ENCODE results near the gene MARK3. TPM values are rescaled to one million over a fixed set of nuclear protein-coding genes. Genes with fewer than 3 reads are reported as not detected.

MARK3 gene
- total and polyA plus RNA-seq, 2 of the 13 experiments (the other 11 are each of a cell fraction or from before 2014, with no cell fraction given): 47.7 to 56.6 TPM

GRCh38 chr14:103517721-103518421, 132.7 kb downstream of the MARK3 start (continued):
- TF ChIP-seq SNAPC2 (CRISPR knock-in tag; IDR thresholded peaks at IDR 0.05): no peak
- TF ChIP-seq ZNF501 (CRISPR knock-in tag; IDR thresholded peaks at IDR 0.05): 0 out of 2 replicates have a peak, but pooled peaks have one; percentile 11
- TF ChIP-seq PITX1 (CRISPR knock-in tag; IDR thresholded peaks at IDR 0.05): peak; percentile 5; the same call in 1 of the 2 replicates
- TF ChIP-seq RFXAP (CRISPR knock-in tag; IDR thresholded peaks at IDR 0.05; ENCODE audit: borderline replicate concordance): no peak; the same call in 1 of the 2 replicates
- TF ChIP-seq SKI (IDR thresholded peaks at IDR 0.05; ENCODE audit: partially characterized antibody): no peak
- TF ChIP-seq HES4 (CRISPR knock-in tag; IDR thresholded peaks at IDR 0.05; ENCODE audit: borderline replicate concordance): 0 out of 2 replicates have a peak, but pooled peaks have one; percentile 4
- TF ChIP-seq XRCC5 (optimal IDR thresholded peaks at IDR 0.05; ENCODE audit: low read length): no peak
- no peak for TF ChIP-seq PHB2 (IDR thresholded peaks at IDR 0.05; ENCODE audit: partially characterized antibody)
- no peak for TF ChIP-seq FLYWCH1 (CRISPR knock-in tag; IDR thresholded peaks at IDR 0.05)
- TF ChIP-seq ZNF34 (CRISPR knock-in tag; IDR thresholded peaks at IDR 0.05; ENCODE audit: borderline replicate concordance): no peak
- no peak for TF ChIP-seq ZNF33B (CRISPR knock-in tag; IDR thresholded peaks at IDR 0.05)

GRCh38 chr14:103518422-103519042, 133.3 kb downstream of the MARK3 start:
- peak overlapping the region; percentile 38; the same call in 1 of the 2 replicates for H3K9ac ChIP-seq (ENCODE audit: insufficient read depth, low read depth, low read length)
- intact Hi-C loops (cut with micrococcal nuclease; ENCODE audit: unreplicated experiment): loop anchor here (1.0 kb wide), 1 partner anchor 28 kb away; no protein-coding TSS in a partner anchor
- WGBS (ENCODE audit: low lambda C conversion rate): 50% methylated on average over 2 of the region's 9 CpGs
- no peak for TF ChIP-seq REXO4 (CRISPR knock-in tag; IDR thresholded peaks at IDR 0.05; ENCODE audit: borderline replicate concordance)
- TF ChIP-seq ELF4 (CRISPR knock-in tag; IDR thresholded peaks at IDR 0.05; ENCODE audit: borderline replicate concordance): no peak
- peak; percentile 33; the same call in 1 of the 2 replicates for TF ChIP-seq ZNF501 (CRISPR knock-in tag; IDR thresholded peaks at IDR 0.05)
- no peak for TF ChIP-seq ZNF670 (CRISPR knock-in tag; IDR thresholded peaks at IDR 0.05; ENCODE audit: borderline replicate concordance)
- no peak for TF ChIP-seq CHD4 (IDR thresholded peaks at IDR 0.05; ENCODE audit: borderline replicate concordance, low read length)
- no peak for TF ChIP-seq ZNF496 (CRISPR knock-in tag; IDR thresholded peaks at IDR 0.05; ENCODE audit: insufficient replicate concordance)
- no peak for TF ChIP-seq HES4 (CRISPR knock-in tag; IDR thresholded peaks at IDR 0.05; ENCODE audit: borderline replicate concordance)
- TF ChIP-seq KDM1A (CRISPR knock-in tag; IDR thresholded peaks at IDR 0.05): no peak
- no peak for TF ChIP-seq ZNF253 (CRISPR knock-in tag; IDR thresholded peaks at IDR 0.05; ENCODE audit: borderline replicate concordance)
- no peak for TF ChIP-seq ZNF546 (CRISPR knock-in tag; conservative IDR thresholded peaks at IDR 0.05)
- TF ChIP-seq ZBTB7A (CRISPR knock-in tag; IDR thresholded peaks at IDR 0.05): peak; percentile 72
- no peak for TF ChIP-seq THAP11 (CRISPR knock-in tag; IDR thresholded peaks at IDR 0.05)
- TF ChIP-seq CC2D1A (CRISPR knock-in tag; IDR thresholded peaks at IDR 0.05): no peak
- no peak for TF ChIP-seq ZNF552 (CRISPR knock-in tag; IDR thresholded peaks at IDR 0.05; ENCODE audit: borderline replicate concordance)
- TF ChIP-seq YY1 (IDR thresholded peaks at IDR 0.05; ENCODE audit: insufficient read depth, insufficient replicate concordance, low read depth, low read length): no peak

More at GRCh38 chr14:103518422-103519042, 133.3 kb downstream of the MARK3 start:
- CTCF ChIA-PET (ENCODE audit: low intra/inter-chr PET ratio, low total read pairs): interaction anchor here (0.9 to 3.0 kb wide), 4 partner anchors 19 to 31 kb away, joined by 3 to 38 read pairs (median 4); no protein-coding TSS in a partner anchor
- FAIRE-seq: peak; percentile 46
- Histone ChIP-seq H3K4me1 (ENCODE audit: insufficient read depth, low read length) (peaks cover 39% of the 10 kb centered on the region), H3K27me3 (ENCODE audit: control insufficient read depth in 1 of 2, insufficient read depth in 2 of 2, low read length in 2 of 2) (no peaks in the 10 kb centered on the region), H4K20me1 (ENCODE audit: insufficient read depth, low read length) (no peaks in the 10 kb centered on the region), H2AFZ (ENCODE audit: low read length) (no peak overlapping the region), H3K36me3 (replicated peaks in 1 of 2; ENCODE audit: control insufficient read depth in 1 of 2, insufficient read depth in 2 of 2, low read length in 2 of 2) (peaks cover 0 to 10% of the 10 kb centered on the region in 2 experiments; a peak in 3 of 5 replicates), H3K79me2 (ENCODE audit: insufficient read depth, low read length) (peaks cover 4% of the 10 kb centered on the region), H3K4me3 (replicated peaks in 1 of 3; ENCODE audit: insufficient read depth in 1 of 3, low read depth in 2 of 3, low read length in 3 of 3) (peak overlapping the region in 2 of 3 experiments; percentile 26 to 59; a peak in 4 of 6 replicates), H3K4me2 (ENCODE audit: low read depth, low read length) (peak overlapping the region; percentile 73), H3K27ac (ENCODE audit: extremely low read length, insufficient read depth, low read length) (no peak overlapping the region), H3K9me3 (ENCODE audit: low read length) (no peaks in the 10 kb centered on the region)
- BruUV-seq (replicated peaks): no TSS peak
- POLR2A ChIA-PET: interaction anchor here (1.2 to 3.1 kb wide), 3 partner anchors 10 to 23 kb away, joined by 3 to 24 read pairs (median 7); partner anchors contain the start of gene TRMT61A
- DNase-seq (ENCODE audit: low spot score): peak; percentile 51
- peak; percentile 82 for ATAC-seq
- in situ Hi-C loops (cut with HindIII; ENCODE audit: extremely low pct_ligation_motif_present, low pct_unique_long_range_greater_than_20kb): no loop called here
